Stimulated activated CD4-positive, alpha-beta T cell treated with anti-CD3 and anti-CD28 coated beads, Interleukin-2, amount 100 ng/mL, for 48 hours (primary cell): ENCODE results near the gene POC1A.

ENCODE experiments used
- DNase-seq, 2 donors: peaks; one replicate each; pipeline ENCODE4 v3.0.0-alpha.2; 2020

Gene POC1A

DNA sequence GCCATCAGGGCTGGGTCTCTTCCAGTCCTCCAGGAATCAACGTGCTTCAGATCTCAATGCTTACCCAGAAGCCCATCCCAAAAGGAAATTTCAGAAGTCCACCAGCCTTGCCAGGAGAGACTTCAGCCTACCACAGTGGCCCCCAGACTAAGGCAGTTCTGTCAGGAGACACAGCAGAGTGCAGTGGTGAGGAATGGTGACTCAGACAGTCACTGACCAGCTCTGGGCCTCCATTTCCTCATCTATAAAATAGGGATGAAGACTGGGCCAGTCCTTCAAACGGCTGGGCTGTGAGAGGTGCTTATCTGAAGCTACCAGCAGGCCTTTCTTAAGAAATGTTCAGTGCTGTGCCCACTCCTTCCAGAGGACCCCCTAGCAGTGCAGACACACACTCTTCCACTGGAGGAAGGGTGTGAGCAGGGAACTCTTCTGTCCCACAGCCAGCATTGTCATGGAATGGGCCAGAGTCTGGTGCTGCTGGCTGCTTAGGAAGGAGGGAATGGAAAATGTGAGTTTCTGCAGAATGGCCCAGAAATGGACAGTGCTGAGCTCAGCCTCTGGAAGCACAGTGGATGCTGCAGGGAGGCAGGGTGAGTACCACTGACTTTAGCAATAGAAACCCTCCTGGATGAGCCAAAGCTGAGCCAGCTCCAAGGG lies 56.2 kb downstream of the POC1A start:
- no peak for DNase-seq

DNA sequence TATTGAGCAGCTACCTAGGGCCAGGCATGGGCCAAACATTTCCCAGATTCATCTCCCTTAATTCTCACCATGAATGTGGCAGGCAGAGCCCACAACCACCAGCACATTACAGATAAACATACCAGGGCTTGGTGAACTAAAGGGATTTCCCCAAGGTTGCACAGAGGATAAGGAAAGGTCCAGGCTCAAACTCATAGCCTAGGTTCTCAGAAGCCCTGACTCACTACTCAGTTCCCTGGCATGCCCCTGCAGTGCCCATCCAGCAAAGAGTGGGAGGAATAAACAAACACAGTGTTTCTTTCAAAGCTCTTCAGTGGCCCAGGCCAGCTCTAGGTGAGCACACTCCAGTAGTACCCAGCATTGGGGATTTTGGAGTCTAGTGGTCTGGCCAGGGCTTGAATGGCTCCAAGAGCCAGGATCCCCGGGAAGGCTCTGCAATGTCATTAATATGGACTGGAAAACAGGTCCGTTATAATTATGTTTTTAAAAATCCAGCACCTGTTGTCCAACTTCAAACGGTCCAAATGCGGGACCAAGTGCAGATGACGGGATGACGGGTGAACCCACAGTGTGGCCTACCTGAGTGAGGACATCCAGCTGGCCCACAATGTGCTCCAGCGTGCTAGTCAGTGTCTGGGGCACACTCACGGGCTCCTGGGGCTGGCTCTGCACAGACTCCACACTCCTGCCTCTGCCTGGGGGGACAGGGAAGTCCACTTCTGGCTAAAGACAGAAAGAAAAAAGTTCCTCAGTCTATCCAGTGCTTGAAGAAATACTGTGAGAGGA lies 58.0 kb downstream of the POC1A start:
- no peak for DNase-seq

GRCh38 chr3:52094571-52095485 lies 59.4 kb downstream of the POC1A start:
- DNase-seq: no peak

DNA sequence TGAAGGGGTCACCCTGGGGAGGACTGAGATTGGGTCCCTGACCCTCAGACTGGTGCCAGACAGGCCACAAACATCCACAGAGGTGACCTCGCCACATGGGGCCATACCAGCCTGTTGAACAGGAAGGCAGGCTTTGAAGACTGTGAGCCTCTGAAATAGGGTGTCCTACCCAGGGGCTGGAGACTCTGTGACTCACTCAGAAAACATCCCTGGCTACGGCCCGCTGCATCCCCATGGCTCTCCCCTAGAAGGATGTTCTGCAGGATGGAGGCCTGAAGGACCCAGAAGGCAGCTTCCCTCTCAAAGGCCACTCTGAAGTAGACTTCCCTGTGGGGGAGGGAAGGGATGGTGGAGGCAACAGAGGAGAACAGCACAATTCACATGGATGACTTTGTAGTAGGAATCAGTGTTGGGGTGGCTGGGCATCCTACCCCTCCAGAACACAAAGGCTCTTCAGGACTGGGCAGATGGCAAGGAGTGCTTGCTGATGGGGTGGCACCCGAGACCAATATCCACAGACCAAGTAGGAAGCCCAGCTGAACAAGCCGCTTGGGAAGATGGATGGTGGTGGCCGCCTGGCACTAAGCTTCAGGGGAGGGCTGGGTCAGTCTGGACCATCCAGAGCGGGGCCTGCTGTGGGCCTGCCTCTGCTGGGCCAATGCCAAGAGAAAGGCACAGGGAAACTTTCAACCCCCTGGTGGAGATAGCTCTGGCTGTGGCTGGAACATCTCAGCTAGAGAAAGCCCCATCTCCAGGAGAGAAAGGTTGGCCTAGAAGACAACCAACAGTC lies 60.3 kb downstream of the POC1A start:
- no peak for DNase-seq

DNA sequence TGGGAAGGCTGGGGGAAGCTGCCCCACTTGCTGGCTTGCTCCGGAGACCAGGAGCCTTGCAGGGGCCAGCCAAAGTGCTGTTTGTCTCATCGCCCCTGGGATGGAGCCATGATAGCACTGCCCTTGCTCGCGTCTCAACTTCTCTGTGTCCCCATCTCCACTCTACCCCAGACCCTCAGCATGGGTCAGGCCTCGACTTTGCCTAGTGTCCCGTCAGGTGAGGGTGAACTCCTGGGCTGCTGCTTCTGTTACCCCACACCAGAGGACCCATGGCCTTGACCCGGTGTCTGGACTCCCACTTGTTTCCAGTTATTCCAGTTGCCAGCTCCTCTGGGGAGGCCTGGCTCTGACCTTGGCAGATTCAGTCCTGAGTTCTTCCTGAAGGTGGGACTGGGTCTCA lies 61.3 kb downstream of the POC1A start:
- no peak for DNase-seq

DNA sequence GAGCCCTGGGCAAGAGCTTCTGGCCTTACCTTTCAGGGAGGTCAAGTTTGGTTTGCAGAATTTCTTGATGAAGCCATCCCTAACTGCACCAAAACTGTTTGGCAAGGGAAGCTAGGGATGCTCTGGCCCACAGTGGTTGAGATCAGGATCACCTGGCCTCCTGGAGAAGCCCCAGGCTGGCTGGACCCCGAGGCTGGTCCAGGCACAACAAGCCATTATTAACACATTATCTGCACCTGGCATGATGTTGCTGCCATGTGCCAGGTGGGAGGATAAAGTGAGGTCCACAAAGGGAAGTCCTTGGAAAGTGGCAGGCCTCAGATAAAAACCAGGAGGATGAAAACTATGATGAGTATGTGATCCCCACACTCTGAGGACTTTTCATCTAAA lies 62.0 kb downstream of the POC1A start:
- DNase-seq: no peak

GRCh38 chr3:52091586-52092270 lies 62.5 kb downstream of the POC1A start:
- no peak for DNase-seq

- DNase-seq: no peak
These were observed 63.2 kb downstream of the POC1A start for GRCh38 chr3:52090933-52091468.

DNA sequence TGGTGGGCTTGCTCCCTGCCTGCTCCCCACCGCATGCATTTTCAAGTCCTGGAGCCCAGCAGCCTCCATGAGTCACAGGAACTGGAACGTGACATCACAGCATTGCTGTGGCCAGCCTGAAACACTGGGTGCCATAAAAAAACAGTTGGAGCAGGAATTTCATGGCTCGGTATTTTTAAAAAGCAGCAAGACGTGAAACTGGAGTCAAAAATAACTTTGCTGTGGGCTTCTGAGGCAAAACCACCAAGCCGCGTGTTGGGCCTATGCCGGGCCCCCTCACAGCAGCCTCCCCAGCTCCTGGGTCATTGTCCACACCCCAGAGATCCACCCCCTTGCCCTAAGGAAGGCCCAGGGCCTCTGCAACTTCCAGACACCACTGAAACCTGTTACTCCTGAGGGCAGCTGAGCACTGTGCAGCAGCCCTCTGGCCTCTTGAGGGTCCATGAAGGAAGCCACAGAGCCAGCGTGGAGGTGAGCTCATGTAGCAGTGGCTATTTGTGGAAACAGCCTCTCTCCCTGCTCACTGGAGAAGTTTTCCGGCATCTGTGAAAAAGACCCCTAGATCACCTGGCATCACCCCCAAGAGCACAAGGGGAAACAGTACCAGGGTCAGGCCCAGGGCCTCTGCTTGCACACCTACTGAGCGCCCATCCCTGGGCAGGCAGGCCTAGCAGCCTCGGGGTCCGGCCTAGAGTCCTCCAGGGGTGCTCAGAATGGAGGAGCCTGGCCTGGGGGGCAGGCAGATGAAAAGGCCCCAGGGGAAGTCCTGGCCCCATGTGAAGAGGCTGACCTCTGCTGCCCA lies 63.9 kb downstream of the POC1A start:
- no peak for DNase-seq

- no peak for DNase-seq
These were observed 64.5 kb downstream of the POC1A start for GRCh38 chr3:52089691-52090090.

DNA sequence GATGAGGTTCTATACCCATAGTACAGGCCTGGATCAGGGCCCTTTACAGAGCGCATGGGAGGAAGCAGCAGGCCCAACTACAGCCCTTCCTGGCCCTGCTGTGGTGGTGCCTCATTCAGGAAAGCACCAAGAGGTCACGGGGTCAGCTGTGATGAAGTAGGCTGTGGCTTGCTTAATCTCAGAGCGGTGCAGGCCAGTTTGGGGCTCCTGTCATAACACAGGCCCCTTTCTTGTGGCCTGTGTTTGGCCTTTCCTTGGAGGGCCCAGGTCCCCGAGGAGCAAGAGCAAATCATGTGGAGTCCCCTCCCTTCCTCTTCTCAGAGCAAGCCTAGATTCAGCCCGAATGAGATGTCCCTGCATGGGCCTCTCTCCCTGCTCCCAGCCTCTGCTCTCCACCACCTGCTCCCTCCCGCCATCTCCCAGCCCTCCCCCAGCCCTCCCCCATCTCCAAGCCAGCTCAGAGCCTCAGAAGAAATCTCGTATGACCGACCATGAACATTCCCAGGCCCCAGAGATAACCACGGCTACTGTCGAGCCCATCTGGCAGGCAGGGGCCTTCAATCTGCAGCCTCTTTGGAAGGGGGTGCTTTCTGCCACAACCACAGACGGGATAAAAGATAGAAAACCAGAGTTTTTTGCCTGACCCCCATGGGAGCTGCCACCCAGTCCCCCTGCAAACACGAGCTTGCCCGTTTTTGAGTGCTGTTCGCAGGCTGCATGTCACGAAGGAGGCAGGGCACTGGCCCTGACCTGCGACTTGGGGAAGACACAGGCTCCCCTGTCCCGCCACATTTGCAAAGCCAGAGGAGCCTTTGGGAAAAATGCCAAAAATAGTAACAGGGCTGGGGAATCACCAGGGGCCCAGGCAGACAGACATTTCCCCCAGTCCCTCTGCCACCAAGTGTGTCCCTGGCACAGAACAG lies 65.5 kb downstream of the POC1A start:
- DNase-seq: no peak

GRCh38 chr3:52087731-52088130 lies 66.5 kb downstream of the POC1A start:
- DNase-seq: no peak

- DNase-seq: no peak
These were observed 67.1 kb downstream of the POC1A start for GRCh38 chr3:52086976-52087663.

GRCh38 chr3:52086461-52086860 lies 67.8 kb downstream of the POC1A start:
- DNase-seq: no peak

GRCh38 chr3:52085681-52086282 lies 68.4 kb downstream of the POC1A start:
- no peak for DNase-seq

DNA sequence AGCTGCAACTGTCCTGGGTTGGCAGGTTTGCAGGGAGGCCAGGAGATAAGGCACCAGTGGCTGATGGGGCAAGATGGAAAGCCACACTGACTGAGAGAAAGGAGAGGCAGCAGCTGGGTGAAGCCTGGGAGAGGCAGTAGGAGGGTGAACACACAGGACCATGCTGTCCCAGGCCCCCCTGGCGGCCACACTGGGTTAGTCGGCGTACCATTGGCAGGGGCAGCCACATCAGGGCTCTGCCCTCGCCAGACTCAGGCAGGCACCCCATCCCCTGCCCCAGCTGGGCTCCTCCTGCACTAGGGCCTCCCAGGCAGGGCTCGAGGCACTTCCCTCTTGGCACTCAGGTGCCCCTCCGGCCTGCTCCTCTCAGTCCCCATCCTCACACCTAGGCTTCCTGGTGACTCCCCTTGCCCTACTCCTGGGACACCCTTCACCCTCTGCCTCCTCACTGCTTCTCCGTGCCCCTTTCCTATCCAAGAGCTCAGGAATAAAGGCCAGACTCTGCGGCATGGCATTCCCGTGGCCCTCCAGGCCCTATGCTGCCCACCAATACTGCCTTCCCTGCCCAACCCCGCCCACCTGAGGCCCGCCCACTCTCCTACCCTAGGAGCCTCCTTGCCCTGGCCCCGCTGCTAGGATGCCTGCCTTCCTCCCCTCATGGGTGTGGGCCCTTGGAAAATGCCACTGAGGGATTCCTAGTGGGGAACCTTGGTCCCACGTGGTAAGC lies 69.1 kb downstream of the POC1A start:
- DNase-seq: no peak

DNA sequence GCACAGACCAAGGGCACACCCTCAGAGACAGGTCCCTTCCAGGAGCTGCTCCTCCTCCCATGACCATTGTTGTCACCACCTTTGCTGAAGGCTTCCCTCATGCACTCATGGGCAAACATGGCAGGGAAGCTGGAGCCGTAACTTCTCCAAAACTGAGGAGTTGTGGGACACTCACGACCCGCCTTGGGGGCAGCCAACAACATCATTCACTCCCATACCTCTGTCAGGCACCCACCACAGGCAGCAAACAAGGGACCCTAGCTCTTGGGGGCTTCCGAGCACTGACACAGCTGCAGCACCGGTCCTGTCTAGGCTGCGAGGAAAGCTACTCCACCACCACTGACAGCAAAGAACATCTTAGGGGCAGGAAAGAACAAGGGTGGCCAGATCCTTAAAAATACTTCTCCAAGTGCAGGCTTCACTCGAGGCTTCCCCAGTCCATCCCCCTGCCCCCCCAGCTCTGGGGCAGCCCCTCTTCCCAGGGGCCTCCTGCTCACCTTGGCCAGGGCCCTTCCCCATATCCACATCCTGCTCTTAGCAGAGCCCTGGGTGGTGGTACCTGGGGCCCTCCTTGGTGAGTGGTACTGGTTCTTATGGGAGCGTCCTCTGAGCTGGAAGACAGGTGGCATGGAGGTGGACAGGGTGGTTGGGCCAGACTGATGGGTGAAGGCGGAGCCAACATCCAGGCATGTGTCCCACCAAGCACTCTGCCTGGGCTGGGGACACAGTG lies 69.8 kb downstream of the POC1A start:
- no peak for DNase-seq
